ENCODE results near the gene FNTB. TPM values are rescaled to one million over a fixed set of nuclear protein-coding genes. Genes with fewer than 3 reads are reported as not detected.
A peak's percentile ranks its signal among the peaks of the same experiment; 100 is the strongest.

The FNTB gene, protein sequence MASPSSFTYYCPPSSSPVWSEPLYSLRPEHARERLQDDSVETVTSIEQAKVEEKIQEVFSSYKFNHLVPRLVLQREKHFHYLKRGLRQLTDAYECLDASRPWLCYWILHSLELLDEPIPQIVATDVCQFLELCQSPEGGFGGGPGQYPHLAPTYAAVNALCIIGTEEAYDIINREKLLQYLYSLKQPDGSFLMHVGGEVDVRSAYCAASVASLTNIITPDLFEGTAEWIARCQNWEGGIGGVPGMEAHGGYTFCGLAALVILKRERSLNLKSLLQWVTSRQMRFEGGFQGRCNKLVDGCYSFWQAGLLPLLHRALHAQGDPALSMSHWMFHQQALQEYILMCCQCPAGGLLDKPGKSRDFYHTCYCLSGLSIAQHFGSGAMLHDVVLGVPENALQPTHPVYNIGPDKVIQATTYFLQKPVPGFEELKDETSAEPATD
- total RNA-seq, result 10 to 100 TPM in 3 of 5 donors, 1 to 10 TPM in 2; 9.6 to 14.2 (median 10.4) TPM
- 6.5 TPM for total RNA-seq (2013)
- total RNA-seq, result 1.4 to 6.6 (median 2.9) reads per million in 29 experiments

DNA sequence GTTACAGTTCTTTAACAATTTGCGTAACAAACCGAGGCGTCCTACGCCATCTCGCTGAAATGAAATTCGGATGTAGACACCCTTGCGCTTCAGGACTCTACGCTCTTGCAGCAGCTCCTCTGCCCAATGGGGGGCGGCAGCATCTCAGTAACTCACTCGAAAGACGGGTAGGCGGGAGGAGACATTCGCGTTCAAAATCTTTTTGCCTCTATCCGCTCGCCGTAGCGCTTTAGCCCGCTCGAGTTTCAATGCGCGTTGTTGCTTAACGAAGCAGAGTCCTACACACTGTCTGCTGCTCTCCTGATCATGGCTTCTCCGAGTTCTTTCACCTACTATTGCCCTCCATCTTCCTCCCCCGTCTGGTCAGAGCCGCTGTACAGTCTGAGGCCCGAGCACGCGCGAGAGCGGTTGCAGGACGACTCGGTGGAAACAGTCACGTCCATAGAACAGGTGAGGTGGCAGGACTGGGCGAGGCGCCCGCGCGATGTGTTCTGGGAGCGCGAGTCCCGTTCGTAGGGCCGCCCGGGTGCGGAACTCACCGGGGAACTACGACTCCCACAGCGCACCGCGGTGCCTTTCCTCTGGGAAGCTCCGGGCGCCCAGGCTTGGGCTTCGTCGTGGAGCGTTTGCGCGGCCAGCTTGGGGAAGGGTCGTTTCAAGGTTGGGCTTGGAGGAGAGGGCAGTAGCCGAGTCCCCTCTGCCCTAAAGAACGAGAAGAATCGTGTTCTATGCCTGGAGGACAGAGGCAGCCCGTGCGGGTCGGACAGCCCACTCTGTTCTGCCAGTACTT is at the start of gene FNTB:
Gene FNTB (plus strand): TSS at position 248 of the 790 bp plus-strand sequence. CDS start 59 bp downstream, at position 307.
- H3K4me1 ChIP-seq (ENCODE audit: control insufficient read depth in 1 of 2, extremely low read depth in 1 of 2, insufficient read depth in 2 of 2, low read length in 2 of 2), result peaks cover 28 to 33% of the 10 kb centered on the region in 2 experiments
- peak within 1 kb of the TSS; percentile 65 to 96 for H3K4me3 ChIP-seq (ENCODE audit: control insufficient read depth in 1 of 2, extremely low read depth in 1 of 2, low read length in 1 of 2)
- H3K27ac ChIP-seq (ENCODE audit: low read length), result peak within 1 kb of the TSS; percentile 71
- H3K27me3 ChIP-seq (replicated peaks in 1 of 2; ENCODE audit: control insufficient read depth in 2 of 2, extremely low read depth in 1 of 2, insufficient read depth in 2 of 2, low read length in 1 of 2), result no peaks in the 10 kb centered on the region
- peak; percentile 93 to 96 (median 94) for ATAC-seq (replicated peaks in 1 of 4)
- Mint-ChIP-seq H3K4me1 (peaks cover 48 to 64% (median 60%) of the 10 kb centered on the region in 3 donors), H3K36me3 (no peaks in the 10 kb centered on the region), H3K27ac (peak within 1 kb of the TSS; percentile 96), H3K9me3 (no peaks in the 10 kb centered on the region), H3K27me3 (peaks cover 0 to 4% of the 10 kb centered on the region in 2 donors), H3K4me3 (peak within 1 kb of the TSS; percentile 92 to 99 (median 97))
- POLR2A ChIA-PET, result interaction anchor here in 1 of 2 donors (0.5 to 0.6 kb wide), 2 partner anchors 425 to 552 kb away, joined by 3 to 6 read pairs; no protein-coding TSS in a partner anchor
- under 1% methylated on average over 56 of the region's 65 CpGs for WGBS (ENCODE audit: insufficient coverage)
- CTCF ChIA-PET, result interaction anchor here (0.6 to 1.5 kb wide), 11 partner anchors 11 to 838 kb away, joined by 3 to 5 read pairs (median 3); partner anchors contain the start of genes MAX (in 1 of the 2) and SPTB (in 1 of the 2)
- no peaks in the 10 kb centered on the region for H3K36me3 ChIP-seq (ENCODE audit: control insufficient read depth in 2 of 2, extremely low read depth in 1 of 2, insufficient read depth in 1 of 2, low read length in 1 of 2)
- H3K9me3 ChIP-seq, result no peaks in the 10 kb centered on the region
- peak; percentile 84 to 96 (median 92) for DNase-seq

DNA sequence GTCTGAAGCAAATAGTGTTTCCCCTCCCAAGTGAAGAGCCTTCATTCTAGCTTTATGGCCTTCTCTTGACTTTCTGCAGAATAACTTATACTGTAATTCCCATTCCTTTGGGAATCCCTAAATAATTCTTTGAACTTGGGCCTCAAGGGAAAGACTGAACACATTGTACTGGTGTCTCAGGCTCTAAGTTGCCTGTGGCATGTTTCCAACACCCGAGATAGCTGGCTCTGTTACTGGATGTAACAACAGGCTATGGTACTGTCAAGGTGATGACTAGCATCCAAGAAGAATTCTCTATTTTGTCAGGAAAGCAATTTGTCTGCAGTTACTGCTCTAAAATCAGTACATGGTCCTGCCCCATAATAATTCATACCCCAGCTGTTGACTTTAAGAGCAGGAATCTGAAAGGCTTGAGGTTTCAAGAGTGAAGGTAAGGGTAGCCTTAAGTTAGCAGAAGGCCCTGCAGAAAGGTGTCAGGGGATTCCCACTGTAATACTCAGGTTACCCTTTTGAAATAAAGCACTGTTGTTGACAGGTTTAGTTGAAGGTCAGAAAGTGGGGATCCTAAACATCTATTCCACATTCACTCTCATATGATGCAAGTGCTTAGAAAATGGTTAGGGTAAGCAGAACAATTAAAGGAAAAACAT is 49.4 kb upstream of the FNTB start:
- H3K4me3 Mint-ChIP-seq, result no peak overlapping the region
- H3K4me1 ChIP-seq (ENCODE audit: control insufficient read depth in 1 of 2, extremely low read depth in 1 of 2, insufficient read depth in 2 of 2, low read length in 2 of 2), result peaks cover 0 to 2% of the 10 kb centered on the region in 2 experiments
- peak overlapping the region; percentile 61 to 76 for H3K27ac Mint-ChIP-seq
- peaks cover 72 to 80% (median 74%) of the 10 kb centered on the region in 3 donors for H3K4me1 Mint-ChIP-seq
- H3K9me3 ChIP-seq, result no peaks in the 10 kb centered on the region
- DNase-seq (no peak), ATAC-seq (replicated peaks in 1 of 4) (no peak)
- no peak overlapping the region for H3K27ac ChIP-seq (ENCODE audit: low read length)
- H3K27me3 Mint-ChIP-seq, result no peaks in the 10 kb centered on the region
- H3K27me3 ChIP-seq (replicated peaks in 1 of 2; ENCODE audit: control insufficient read depth in 2 of 2, extremely low read depth in 1 of 2, insufficient read depth in 2 of 2, low read length in 1 of 2), result no peaks in the 10 kb centered on the region
- no peaks in the 10 kb centered on the region for H3K9me3 Mint-ChIP-seq
- WGBS (ENCODE audit: insufficient coverage), result no CpG with 5 or more reads among the region's 1 CpG
- no peak overlapping the region for H3K4me3 ChIP-seq (ENCODE audit: control insufficient read depth in 1 of 2, extremely low read depth in 1 of 2, low read length in 1 of 2)
- ChIA-PET CTCF (interaction anchor here in 1 of 2 donors (1.6 to 2.2 kb wide), 2 partner anchors 13 to 114 kb away, joined by 3 to 9 read pairs; no protein-coding TSS in a partner anchor), POLR2A (interaction anchor here in 1 of 2 donors (0.6 to 1.4 kb wide), 3 partner anchors 17 to 60 kb away, joined by 3 to 9 read pairs (median 6); partner anchors contain the start of gene CHURC1)
- peaks cover 59% of the 10 kb centered on the region for H3K36me3 Mint-ChIP-seq
- H3K36me3 ChIP-seq (ENCODE audit: control insufficient read depth in 2 of 2, extremely low read depth in 1 of 2, insufficient read depth in 1 of 2, low read length in 1 of 2), result peaks cover 4 to 63% of the 10 kb centered on the region in 2 donors

DNA sequence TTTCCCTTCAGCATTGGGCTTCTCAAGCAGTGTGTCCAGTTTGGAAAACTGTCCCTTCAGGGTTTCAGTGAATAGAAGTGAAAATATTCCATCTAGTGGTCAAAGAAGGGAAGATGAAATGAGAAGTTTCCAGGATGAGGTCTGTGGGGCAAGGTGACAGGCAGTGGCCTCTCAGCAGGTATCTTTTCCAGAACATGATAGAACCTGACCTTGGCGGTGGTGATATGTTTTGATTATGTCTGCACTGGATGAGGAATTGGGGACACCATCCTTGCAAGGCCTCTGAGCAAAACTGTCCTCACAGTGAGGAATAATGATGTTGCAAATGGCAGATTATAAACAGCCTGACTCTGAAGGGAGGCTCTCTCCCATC is 48.9 kb upstream of the FNTB start:
- POLR2A ChIA-PET, result interaction anchor here in 1 of 2 donors (1.4 kb wide), 1 partner anchor 23 kb away, joined by 6 read pairs; the partner anchor contains the start of gene CHURC1
- no peak for DNase-seq
- Histone ChIP-seq H3K9me3 (no peaks in the 10 kb centered on the region), H3K27ac (ENCODE audit: low read length) (no peak overlapping the region), H3K4me3 (ENCODE audit: control insufficient read depth in 1 of 2, extremely low read depth in 1 of 2, low read length in 1 of 2) (no peak overlapping the region), H3K4me1 (ENCODE audit: control insufficient read depth in 1 of 2, extremely low read depth in 1 of 2, insufficient read depth in 2 of 2, low read length in 2 of 2) (peaks cover 0 to 2% of the 10 kb centered on the region in 2 experiments), H3K27me3 (replicated peaks in 1 of 2; ENCODE audit: control insufficient read depth in 2 of 2, extremely low read depth in 1 of 2, insufficient read depth in 2 of 2, low read length in 1 of 2) (no peaks in the 10 kb centered on the region), H3K36me3 (ENCODE audit: control insufficient read depth in 2 of 2, extremely low read depth in 1 of 2, insufficient read depth in 1 of 2, low read length in 1 of 2) (peaks cover 7 to 58% of the 10 kb centered on the region in 2 donors)
- H3K4me3 Mint-ChIP-seq, result no peak overlapping the region
- H3K9me3 Mint-ChIP-seq, result no peaks in the 10 kb centered on the region
- peaks cover 74 to 81% (median 76%) of the 10 kb centered on the region in 3 donors for H3K4me1 Mint-ChIP-seq
- H3K27ac Mint-ChIP-seq, result peak overlapping the region in 1 of 2 donors; percentile 22
- ATAC-seq (replicated peaks in 1 of 4), result no peak
- WGBS (ENCODE audit: insufficient coverage), result 80% methylated on average over 1 of the region's 1 CpG
- CTCF ChIA-PET, result no interaction called here
- no peaks in the 10 kb centered on the region for H3K27me3 Mint-ChIP-seq
- H3K36me3 Mint-ChIP-seq, result peaks cover 59% of the 10 kb centered on the region

DNA sequence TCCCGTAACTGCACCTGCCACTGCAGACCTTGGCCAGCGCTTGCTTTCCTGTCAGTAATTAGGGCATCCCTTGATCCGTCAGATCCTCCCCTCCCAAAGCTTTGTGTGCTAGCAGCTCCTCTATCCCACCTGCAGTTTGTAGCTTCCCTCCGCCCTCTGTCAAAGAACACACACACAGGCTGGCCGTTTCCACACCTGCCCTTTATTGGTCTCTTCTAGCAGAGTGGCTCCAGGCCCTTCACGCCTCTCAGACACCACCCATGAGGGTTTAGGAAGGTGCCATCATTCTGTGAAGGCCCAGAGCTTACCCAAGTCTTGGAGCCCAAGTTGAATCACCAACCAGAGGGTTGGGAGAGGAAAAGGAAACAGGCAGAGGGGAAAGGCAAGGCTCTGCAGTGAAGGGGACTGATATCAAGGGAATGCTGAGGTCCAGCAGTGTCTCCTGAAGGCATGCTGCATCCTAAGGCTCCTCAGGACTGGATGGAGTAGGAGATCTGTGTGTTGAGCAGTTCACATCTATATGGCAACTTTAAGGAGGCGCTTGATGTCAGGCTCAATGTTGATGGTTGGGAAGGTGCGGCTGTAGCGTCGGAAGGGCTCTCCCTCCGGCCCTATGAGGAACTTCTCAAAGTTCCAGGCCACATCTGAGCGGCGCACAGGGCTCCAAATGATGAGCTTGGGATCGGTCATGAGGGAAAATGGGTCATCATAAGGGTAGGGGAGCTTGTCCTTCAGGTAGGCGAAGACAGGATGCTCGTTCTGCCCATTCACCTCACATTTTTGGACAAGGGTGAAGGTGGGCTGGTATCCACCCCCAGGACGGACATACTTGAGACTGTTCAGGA is 47.5 kb upstream of the FNTB start:
- Histone ChIP-seq H3K4me3 (ENCODE audit: control insufficient read depth in 1 of 2, extremely low read depth in 1 of 2, low read length in 1 of 2) (no peak overlapping the region), H3K27me3 (replicated peaks in 1 of 2; ENCODE audit: control insufficient read depth in 2 of 2, extremely low read depth in 1 of 2, insufficient read depth in 2 of 2, low read length in 1 of 2) (no peaks in the 10 kb centered on the region), H3K27ac (ENCODE audit: low read length) (no peak overlapping the region), H3K36me3 (ENCODE audit: control insufficient read depth in 2 of 2, extremely low read depth in 1 of 2, insufficient read depth in 1 of 2, low read length in 1 of 2) (peaks cover 7 to 53% of the 10 kb centered on the region in 2 donors), H3K9me3 (no peaks in the 10 kb centered on the region), H3K4me1 (ENCODE audit: control insufficient read depth in 1 of 2, extremely low read depth in 1 of 2, insufficient read depth in 2 of 2, low read length in 2 of 2) (peaks cover 2 to 8% of the 10 kb centered on the region in 2 experiments)
- peaks cover 57% of the 10 kb centered on the region for H3K36me3 Mint-ChIP-seq
- peaks cover 79 to 88% (median 85%) of the 10 kb centered on the region in 3 donors for H3K4me1 Mint-ChIP-seq
- peak overlapping the region; percentile 45 to 73 for H3K27ac Mint-ChIP-seq
- no peak overlapping the region for H3K4me3 Mint-ChIP-seq
- DNase-seq, result no peak
- 98% methylated on average over 6 of the region's 17 CpGs for WGBS (ENCODE audit: insufficient coverage)
- ATAC-seq (replicated peaks in 1 of 4), result no peak
- ChIA-PET POLR2A (interaction anchor here in 1 of 2 donors (0.7 kb wide), 1 partner anchor 1037 kb away, joined by 3 read pairs; no protein-coding TSS in a partner anchor), CTCF (interaction anchor here in 1 of 2 donors (0.5 to 1.0 kb wide), 2 partner anchors 12 to 47 kb away, joined by 3 to 5 read pairs; no protein-coding TSS in a partner anchor)
- H3K9me3 Mint-ChIP-seq, result no peaks in the 10 kb centered on the region
- no peaks in the 10 kb centered on the region for H3K27me3 Mint-ChIP-seq

DNA sequence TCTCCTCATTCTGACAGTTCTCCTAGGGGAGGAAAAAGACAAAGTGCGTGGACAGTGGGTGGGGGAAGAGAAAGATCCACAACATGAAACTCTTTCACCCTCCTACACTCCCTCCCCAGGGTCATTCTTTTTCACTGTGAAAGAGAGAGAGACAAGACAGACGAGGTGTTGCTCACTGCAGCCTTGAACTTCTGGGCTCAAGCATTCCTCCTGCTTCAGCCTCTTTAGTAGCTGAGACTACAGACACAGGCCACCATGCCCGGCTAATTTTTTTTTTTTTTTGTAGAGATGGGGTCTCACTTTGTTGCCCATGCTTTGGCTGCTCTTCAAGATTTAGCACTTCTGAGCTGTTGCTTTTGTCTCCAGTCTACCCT is 46.9 kb upstream of the FNTB start:
- H3K27me3 Mint-ChIP-seq, result no peaks in the 10 kb centered on the region
- Histone ChIP-seq H3K27ac (ENCODE audit: low read length) (no peak overlapping the region), H3K9me3 (no peaks in the 10 kb centered on the region), H3K4me1 (ENCODE audit: control insufficient read depth in 1 of 2, extremely low read depth in 1 of 2, insufficient read depth in 2 of 2, low read length in 2 of 2) (peaks cover 2 to 10% of the 10 kb centered on the region in 2 experiments), H3K36me3 (ENCODE audit: control insufficient read depth in 2 of 2, extremely low read depth in 1 of 2, insufficient read depth in 1 of 2, low read length in 1 of 2) (peaks cover 7 to 53% of the 10 kb centered on the region in 2 donors), H3K4me3 (ENCODE audit: control insufficient read depth in 1 of 2, extremely low read depth in 1 of 2, low read length in 1 of 2) (no peak overlapping the region), H3K27me3 (replicated peaks in 1 of 2; ENCODE audit: control insufficient read depth in 2 of 2, extremely low read depth in 1 of 2, insufficient read depth in 2 of 2, low read length in 1 of 2) (no peaks in the 10 kb centered on the region)
- 75% methylated on average over 2 of the region's 3 CpGs for WGBS (ENCODE audit: insufficient coverage)
- POLR2A ChIA-PET, result interaction anchor here in 1 of 2 donors (0.7 kb wide), 1 partner anchor 1037 kb away, joined by 3 read pairs; no protein-coding TSS in a partner anchor
- ATAC-seq (replicated peaks in 1 of 4), result no peak
- H3K36me3 Mint-ChIP-seq, result peaks cover 55% of the 10 kb centered on the region
- H3K4me1 Mint-ChIP-seq, result peaks cover 79 to 88% (median 85%) of the 10 kb centered on the region in 3 donors
- peak overlapping the region; percentile 33 to 75 for H3K27ac Mint-ChIP-seq
- CTCF ChIA-PET, result interaction anchor here in 1 of 2 donors (1.0 kb wide), 1 partner anchor 48 kb away, joined by 3 read pairs; no protein-coding TSS in a partner anchor
- no peak overlapping the region for H3K4me3 Mint-ChIP-seq
- H3K9me3 Mint-ChIP-seq, result no peaks in the 10 kb centered on the region
- no peak for DNase-seq

Measured in T-cell (primary cell).